Measurements from ENCODE around the gene LARP1. TPM values are rescaled to one million over a fixed set of nuclear protein-coding genes. Genes with fewer than 3 reads are reported as not detected.
"Not testable (repeated sequence)": the region's sequence is repeated elsewhere in the genome, so short reads cannot be mapped to it uniquely, and the experiment has no call there.

LARP1 gene
- total and polyA plus RNA-seq, 4 experiments from 2014 or later: 6.0 to 159 (median 90.3) TPM

- intact Hi-C loops (cut with micrococcal nuclease): loop anchor here (5.0 kb wide), 2 partner anchors 105 to 565 kb away; partner anchors contain the start of gene GALNT10
- H3K4me1 ChIP-seq (ENCODE audit: insufficient read depth, low read length): peaks cover 57% of the 10 kb centered on the region
- peak overlapping the region; percentile 71 to 91 for H3K4me3 ChIP-seq (ENCODE audit: low read length in 2 of 2)
- Mint-ChIP-seq H3K4me3 (peak overlapping the region; percentile 95 to 99 (median 97)), H3K27ac (peak overlapping the region; percentile 93 to 97 (median 96)), H3K9me3 (no peaks in the 10 kb centered on the region), H3K4me1 (peaks cover 43 to 78% (median 60%) of the 10 kb centered on the region in 4 donors), H3K36me3 (peaks cover 0 to 14% of the 10 kb centered on the region in 2 donors), H3K27me3 (no peaks in the 10 kb centered on the region)
- ChIA-PET CTCF (ENCODE audit: partially characterized antibody) (interaction anchor here (0.8 kb wide), 1 partner anchor 24 kb away, joined by 4 read pairs; no protein-coding TSS in a partner anchor), POLR2A (ENCODE audit: partially characterized antibody) (interaction anchor here (0.6 to 2.5 kb wide), 9 partner anchors 10 to 566 kb away, joined by 3 to 11 read pairs (median 4); partner anchors contain the start of genes CNOT8, GALNT10 and GEMIN5)
- no peaks in the 10 kb centered on the region for H3K36me3 ChIP-seq (ENCODE audit: insufficient read depth, low read length)
- no peaks in the 10 kb centered on the region for H3K9me3 ChIP-seq (ENCODE audit: control insufficient read depth in 1 of 2, low read length in 2 of 2)
- peak overlapping the region; percentile 88 for H3K27ac ChIP-seq (ENCODE audit: low read depth, low read length)
- no peaks in the 10 kb centered on the region for H3K27me3 ChIP-seq (ENCODE audit: insufficient read depth, low read length)
- DNase-seq: peak in 4 of 5 donors; percentile 31 to 70 (median 37)
Observed at GRCh38 chr5:154756868-154757813, 2.0 kb downstream of the LARP1 start.

GRCh38 chr5:154757814-154758406 is 2.7 kb downstream of the LARP1 start:
- H3K4me3 Mint-ChIP-seq: peak overlapping the region; percentile 80 to 97 (median 88)
- intact Hi-C loops (cut with micrococcal nuclease): loop anchor here (5.0 kb wide), 2 partner anchors 106 to 566 kb away; partner anchors contain the start of gene GALNT10
- H3K9me3 Mint-ChIP-seq: no peaks in the 10 kb centered on the region
- H3K36me3 ChIP-seq (ENCODE audit: insufficient read depth, low read length): no peaks in the 10 kb centered on the region
- peaks cover 64% of the 10 kb centered on the region for H3K4me1 ChIP-seq (ENCODE audit: insufficient read depth, low read length)
- DNase-seq: peak in 4 of 5 donors; percentile 28 to 83 (median 38)
- peaks cover 50 to 84% (median 65%) of the 10 kb centered on the region in 4 donors for H3K4me1 Mint-ChIP-seq
- H3K27ac Mint-ChIP-seq: peak overlapping the region; percentile 85 to 97 (median 90)
- no peaks in the 10 kb centered on the region for H3K9me3 ChIP-seq (ENCODE audit: control insufficient read depth in 1 of 2, low read length in 2 of 2)
- peak overlapping the region; percentile 47 for H3K27ac ChIP-seq (ENCODE audit: low read depth, low read length)
- H3K36me3 Mint-ChIP-seq: peaks cover 0 to 14% of the 10 kb centered on the region in 2 donors
- ChIA-PET CTCF (ENCODE audit: partially characterized antibody) (interaction anchor here (0.8 kb wide), 1 partner anchor 23 kb away, joined by 4 read pairs; no protein-coding TSS in a partner anchor), POLR2A (ENCODE audit: partially characterized antibody) (interaction anchor here (0.6 to 2.5 kb wide), 9 partner anchors 9 to 567 kb away, joined by 3 to 11 read pairs (median 4); partner anchors contain the start of genes CNOT8, GALNT10 and GEMIN5)
- H3K27me3 ChIP-seq (ENCODE audit: insufficient read depth, low read length): no peaks in the 10 kb centered on the region
- H3K4me3 ChIP-seq (ENCODE audit: low read length in 2 of 2): no peak overlapping the region
- no peaks in the 10 kb centered on the region for H3K27me3 Mint-ChIP-seq

GRCh38 chr5:154758493-154758892 is 3.3 kb downstream of the LARP1 start:
- intact Hi-C loops (cut with micrococcal nuclease): loop anchor here (5.0 kb wide), 2 partner anchors 106 to 566 kb away; partner anchors contain the start of gene GALNT10
- ChIA-PET POLR2A (ENCODE audit: partially characterized antibody) (interaction anchor here (0.6 to 2.5 kb wide), 7 partner anchors 9 to 179 kb away, joined by 3 to 11 read pairs (median 5); partner anchors contain the start of genes CNOT8 and GEMIN5), CTCF (ENCODE audit: partially characterized antibody) (no interaction called here)
- Mint-ChIP-seq H3K4me1 (peaks cover 51 to 80% (median 65%) of the 10 kb centered on the region in 4 donors), H3K27me3 (no peaks in the 10 kb centered on the region), H3K4me3 (peak overlapping the region; percentile 80 to 95 (median 88)), H3K27ac (peak overlapping the region; percentile 85 to 97 (median 90)), H3K36me3 (peaks cover 0 to 14% of the 10 kb centered on the region in 2 donors), H3K9me3 (no peaks in the 10 kb centered on the region)
- no peak for DNase-seq
- H3K4me1 ChIP-seq (ENCODE audit: insufficient read depth, low read length): peaks cover 66% of the 10 kb centered on the region
- H3K27me3 ChIP-seq (ENCODE audit: insufficient read depth, low read length): no peaks in the 10 kb centered on the region
- H3K36me3 ChIP-seq (ENCODE audit: insufficient read depth, low read length): no peaks in the 10 kb centered on the region
- peak overlapping the region; percentile 47 for H3K27ac ChIP-seq (ENCODE audit: low read depth, low read length)
- no peaks in the 10 kb centered on the region for H3K9me3 ChIP-seq (ENCODE audit: control insufficient read depth in 1 of 2, low read length in 2 of 2)
- no peak overlapping the region for H3K4me3 ChIP-seq (ENCODE audit: low read length in 2 of 2)

GRCh38 chr5:154758977-154759376 is 3.8 kb downstream of the LARP1 start:
- Mint-ChIP-seq H3K27ac (peak overlapping the region; percentile 72 to 97 (median 90)), H3K4me1 (peaks cover 50 to 75% (median 61%) of the 10 kb centered on the region in 4 donors), H3K9me3 (no peaks in the 10 kb centered on the region), H3K27me3 (no peaks in the 10 kb centered on the region), H3K36me3 (peaks cover 0 to 14% of the 10 kb centered on the region in 2 donors), H3K4me3 (peak overlapping the region; percentile 36 to 95 (median 88))
- Histone ChIP-seq H3K27me3 (ENCODE audit: insufficient read depth, low read length) (no peaks in the 10 kb centered on the region), H3K9me3 (ENCODE audit: control insufficient read depth in 1 of 2, low read length in 2 of 2) (no peaks in the 10 kb centered on the region), H3K4me1 (ENCODE audit: insufficient read depth, low read length) (peaks cover 61% of the 10 kb centered on the region), H3K27ac (ENCODE audit: low read depth, low read length) (peak overlapping the region; percentile 9), H3K4me3 (ENCODE audit: low read length in 2 of 2) (no peak overlapping the region), H3K36me3 (ENCODE audit: insufficient read depth, low read length) (no peaks in the 10 kb centered on the region)
- intact Hi-C loops (cut with micrococcal nuclease): loop anchor here (5.0 kb wide), 2 partner anchors 107 to 567 kb away; partner anchors contain the start of gene GALNT10
- ChIA-PET POLR2A (ENCODE audit: partially characterized antibody) (interaction anchor here (1.7 to 2.5 kb wide), 4 partner anchors 11 to 179 kb away, joined by 5 to 11 read pairs (median 8); partner anchors contain the start of genes CNOT8 and GEMIN5), CTCF (ENCODE audit: partially characterized antibody) (no interaction called here)
- no peak for DNase-seq

- Mint-ChIP-seq H3K36me3 (peaks cover 0 to 14% of the 10 kb centered on the region in 2 donors), H3K4me1 (peaks cover 44 to 69% (median 56%) of the 10 kb centered on the region in 4 donors), H3K4me3 (peak overlapping the region in 6 of 8 donors; percentile 17 to 95 (median 76)), H3K27ac (peak overlapping the region in 6 of 7 donors; percentile 19 to 97 (median 81))
- H3K4me1 ChIP-seq (ENCODE audit: insufficient read depth, low read length): peaks cover 52% of the 10 kb centered on the region
- CTCF ChIA-PET (ENCODE audit: partially characterized antibody): interaction anchor here (0.8 kb wide), 1 partner anchor 111 kb away, joined by 3 read pairs; no protein-coding TSS in a partner anchor
- not testable (repeated sequence) for DNase-seq; H3K4me3 ChIP-seq (ENCODE audit: low read length in 2 of 2); H3K27me3 Mint-ChIP-seq; H3K9me3 ChIP-seq (ENCODE audit: control insufficient read depth in 1 of 2, low read length in 2 of 2); H3K27me3 ChIP-seq (ENCODE audit: insufficient read depth, low read length); H3K9me3 Mint-ChIP-seq; H3K36me3 ChIP-seq (ENCODE audit: insufficient read depth, low read length)
- peak overlapping the region; percentile 50 for H3K27ac ChIP-seq (ENCODE audit: low read depth, low read length)
- POLR2A ChIA-PET (ENCODE audit: partially characterized antibody): interaction anchor here (1.0 to 1.9 kb wide), 2 partner anchors 97 to 100 kb away, joined by 3 to 7 read pairs; no protein-coding TSS in a partner anchor
- intact Hi-C loops (cut with micrococcal nuclease): loop anchor here (5.0 kb wide), 2 partner anchors 108 to 568 kb away; partner anchors contain the start of gene GALNT10
Observed at GRCh38 chr5:154759868-154760267, 4.7 kb downstream of the LARP1 start.

GRCh38 chr5:154761046-154761736 is 6.0 kb downstream of the LARP1 start:
- peak overlapping the region; percentile 8 to 95 (median 72) for H3K4me3 Mint-ChIP-seq
- Histone ChIP-seq H3K4me1 (ENCODE audit: insufficient read depth, low read length) (peaks cover 65% of the 10 kb centered on the region), H3K9me3 (ENCODE audit: control insufficient read depth in 1 of 2, low read length in 2 of 2) (no peaks in the 10 kb centered on the region), H3K27me3 (ENCODE audit: insufficient read depth, low read length) (no peaks in the 10 kb centered on the region), H3K4me3 (ENCODE audit: low read length in 2 of 2) (peak overlapping the region in 1 of 2 donors; percentile 30), H3K36me3 (ENCODE audit: insufficient read depth, low read length) (no peaks in the 10 kb centered on the region), H3K27ac (ENCODE audit: low read depth, low read length) (peak overlapping the region; percentile 50)
- peaks cover 54 to 79% (median 67%) of the 10 kb centered on the region in 4 donors for H3K4me1 Mint-ChIP-seq
- peak overlapping the region; percentile 79 to 97 (median 90) for H3K27ac Mint-ChIP-seq
- ChIA-PET POLR2A (ENCODE audit: partially characterized antibody) (interaction anchor here (0.6 to 1.8 kb wide), 4 partner anchors 8 to 328 kb away, joined by 3 to 5 read pairs (median 4); no protein-coding TSS in a partner anchor), CTCF (ENCODE audit: partially characterized antibody) (no interaction called here)
- no peaks in the 10 kb centered on the region for H3K27me3 Mint-ChIP-seq
- H3K9me3 Mint-ChIP-seq: peaks cover 0 to 3% (median 0%) of the 10 kb centered on the region in 8 donors
- H3K36me3 Mint-ChIP-seq: peaks cover 0 to 14% of the 10 kb centered on the region in 2 donors
- intact Hi-C loops (cut with micrococcal nuclease): no loop called here
- DNase-seq: peak in 4 of 5 donors; percentile 32 to 60 (median 34)

Measured in CD4-positive, alpha-beta memory T cell (primary cell).